Uterus (tissue), 4 donors: Measurements from ENCODE around the gene NME4. TPM values are rescaled to one million over a fixed set of nuclear protein-coding genes. Genes with fewer than 3 reads are reported as not detected.

ENCODE experiments used
- DNase-seq, 2 donors: peaks; one replicate each; pipeline ENCODE4 v3.0.0-alpha.2; 2019 to 2020
- H3K27ac ChIP-seq, 2 donors: fragments of 200-600 bp; sonication (generic); 1 replicate in 1 of 2; 2 replicates in 1 of 2; pipeline ENCODE4 v1.5.1; 2016 to 2018
- H3K27me3 ChIP-seq, 2 donors: fragments of 200-600 bp; sonication (generic); one replicate each; pipeline ENCODE4 v1.5.1; 2018 to 2019; ENCODE audit warnings: control low read depth in 1 of 2
- H3K36me3 ChIP-seq, 2 donors: fragments of 200-600 bp; sonication (generic); one replicate each; pipeline ENCODE4 v1.5.1; 2019; ENCODE audit warnings: control low read depth in 1 of 2
- H3K4me1 ChIP-seq, 2 donors: fragments of 200-600 bp; sonication (generic); one replicate each; pipeline ENCODE4 v1.5.1; 2018 to 2019; ENCODE audit warnings: control low read depth in 1 of 2
- H3K4me3 ChIP-seq, 2 donors: fragments of 200-600 bp; sonication (generic); 1 replicate in 1 of 2; 2 replicates in 1 of 2; pipeline ENCODE4 v1.5.1; 2018 to 2019; ENCODE audit warnings: mild to moderate bottlenecking in 1 of 2
- H3K9me3 ChIP-seq, 2 donors: fragments of 200-600 bp; sonication (generic); one replicate each; pipeline ENCODE4 v1.5.1; 2019; ENCODE audit warnings: control low read depth in 1 of 2
- POLR2A ChIP-seq, 2 donors: fragments of 450-650 bp; IDR thresholded peaks; one replicate each; pipeline ENCODE4 v1.6.1; 2016; ENCODE audit warnings: antibody characterized with exemption in 2 of 2, mild to moderate bottlenecking in 1 of 2, moderate library complexity in 1 of 2
- intact Hi-C: fragments of 100-400 bp; cut with DNase I; formaldehyde crosslinking; loops from one replicate; pipeline ENCODE4 v1.15.1; 2023; ENCODE audit warnings: low total_unique reads
- total RNA-seq, 4 donors: library from RNA; depleted of rRNA in 3 of 4; stranded (reverse); fragments of >200 nt in 3 of 4; gene quantifications; one replicate each; pipeline versions ENCODE4 v1.1.0 to v1.2.4, GENCODE V29; 2014 to 2023
- TF ChIP-seq, protein P1 (sequence below), 4 experiments: fragments of 200-600 bp in 2 of 4; fragments of 450-650 bp in 2 of 4; sonication (generic) in 2 of 4; IDR thresholded peaks; one replicate each; pipeline ENCODE4 v1.5.1; 2016 to 2019; ENCODE audit warnings: antibody characterized with exemption in 4 of 4, mild to moderate bottlenecking in 2 of 4, moderate library complexity in 1 of 4
- donor health status: DM: yes; HTN: yes; CAD: no.

Gene NME4
- total RNA-seq, 4 donors from 2014 or later, result 37.3 to 77.6 (median 62.2) TPM

DNA sequence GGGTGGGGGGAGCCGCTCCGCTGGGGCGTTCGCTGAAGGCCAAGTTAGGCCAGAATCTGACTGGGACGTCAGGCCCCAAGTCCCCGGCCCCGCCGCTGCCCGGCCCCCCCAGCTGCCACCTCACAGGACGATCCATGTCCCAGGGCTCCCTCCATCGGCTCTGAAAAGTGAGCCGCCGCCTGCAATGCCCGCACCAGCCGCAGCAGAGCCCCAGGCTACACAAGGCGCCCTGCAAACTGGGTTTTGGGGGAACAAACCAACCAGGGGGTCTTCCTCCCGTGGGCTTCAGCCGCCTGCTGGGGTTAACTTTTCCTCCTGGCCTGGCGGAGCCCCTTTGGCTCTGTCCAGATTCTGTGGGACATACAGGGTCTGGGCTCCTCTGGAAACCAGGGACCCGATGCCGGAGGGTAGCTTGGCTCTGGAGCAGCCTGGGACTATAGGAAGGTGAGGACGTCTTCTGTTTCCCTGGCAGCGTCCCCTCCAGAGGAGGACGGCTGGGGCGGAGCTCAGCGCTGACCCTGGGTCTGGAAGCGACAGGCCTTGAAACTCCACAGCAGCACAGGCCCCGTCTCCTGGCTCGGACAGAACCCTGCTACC is 835 bp downstream of the NME4 start:
- intact Hi-C loops, result no loop called here
- no peaks in the 10 kb centered on the region for H3K27me3 ChIP-seq
- H3K9me3 ChIP-seq, result no peaks in the 10 kb centered on the region
- no peaks in the 10 kb centered on the region for H3K36me3 ChIP-seq
- H3K27ac ChIP-seq, result peak overlapping the region; percentile 89 to 91
- TF ChIP-seq, protein P1, sequence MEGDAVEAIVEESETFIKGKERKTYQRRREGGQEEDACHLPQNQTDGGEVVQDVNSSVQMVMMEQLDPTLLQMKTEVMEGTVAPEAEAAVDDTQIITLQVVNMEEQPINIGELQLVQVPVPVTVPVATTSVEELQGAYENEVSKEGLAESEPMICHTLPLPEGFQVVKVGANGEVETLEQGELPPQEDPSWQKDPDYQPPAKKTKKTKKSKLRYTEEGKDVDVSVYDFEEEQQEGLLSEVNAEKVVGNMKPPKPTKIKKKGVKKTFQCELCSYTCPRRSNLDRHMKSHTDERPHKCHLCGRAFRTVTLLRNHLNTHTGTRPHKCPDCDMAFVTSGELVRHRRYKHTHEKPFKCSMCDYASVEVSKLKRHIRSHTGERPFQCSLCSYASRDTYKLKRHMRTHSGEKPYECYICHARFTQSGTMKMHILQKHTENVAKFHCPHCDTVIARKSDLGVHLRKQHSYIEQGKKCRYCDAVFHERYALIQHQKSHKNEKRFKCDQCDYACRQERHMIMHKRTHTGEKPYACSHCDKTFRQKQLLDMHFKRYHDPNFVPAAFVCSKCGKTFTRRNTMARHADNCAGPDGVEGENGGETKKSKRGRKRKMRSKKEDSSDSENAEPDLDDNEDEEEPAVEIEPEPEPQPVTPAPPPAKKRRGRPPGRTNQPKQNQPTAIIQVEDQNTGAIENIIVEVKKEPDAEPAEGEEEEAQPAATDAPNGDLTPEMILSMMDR (IDR thresholded peaks at IDR 0.05), result peak; percentile 23 to 58 (median 48)
- TF ChIP-seq POLR2A (IDR thresholded peaks at IDR 0.05), result no peak
- peak overlapping the region; percentile 34 to 74 for H3K4me3 ChIP-seq
- peak; percentile 70 to 73 for DNase-seq
- H3K4me1 ChIP-seq, result peaks cover 2% of the 10 kb centered on the region in 2 donors

DNA sequence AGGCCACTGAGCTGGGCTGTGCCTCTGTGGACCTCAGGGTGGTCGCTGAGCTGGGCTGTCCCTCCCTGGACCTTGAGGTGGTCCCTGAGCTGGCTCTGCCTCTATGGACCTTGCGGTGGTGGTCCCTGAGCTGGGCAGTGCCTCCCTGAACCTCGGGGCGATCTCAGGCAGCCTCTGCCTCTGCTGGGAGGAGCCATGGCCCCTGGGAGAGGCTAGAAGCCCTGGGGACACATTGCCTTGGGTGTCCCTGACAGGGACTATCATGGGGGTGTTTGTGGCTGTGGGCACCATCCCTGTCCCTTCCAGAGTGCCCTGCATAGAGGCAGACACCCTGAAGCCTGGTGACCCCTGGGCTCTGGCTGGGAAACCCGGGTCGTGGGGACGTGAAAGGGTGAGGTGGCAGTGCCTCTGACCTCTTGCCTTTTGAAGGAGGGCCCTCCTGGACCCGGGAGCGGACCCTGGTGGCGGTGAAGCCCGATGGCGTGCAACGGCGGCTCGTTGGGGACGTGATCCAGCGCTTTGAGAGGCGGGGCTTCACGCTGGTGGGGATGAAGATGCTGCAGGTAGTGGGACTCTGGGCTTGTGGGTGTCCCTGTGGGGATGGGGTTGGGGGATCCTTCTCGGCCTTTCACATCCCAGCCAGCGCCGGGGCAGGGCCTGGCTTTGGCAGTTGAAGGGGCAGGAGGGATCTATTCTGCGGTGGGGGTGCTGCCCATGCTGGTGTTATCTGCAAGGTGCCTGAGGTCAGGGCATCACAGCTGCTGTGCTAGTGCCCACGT is 1.8 kb downstream of the NME4 start:
- Histone ChIP-seq H3K27ac (peak overlapping the region in 1 of 2 donors; percentile 91), H3K36me3 (no peaks in the 10 kb centered on the region), H3K9me3 (no peaks in the 10 kb centered on the region), H3K4me3 (no peak overlapping the region), H3K27me3 (no peaks in the 10 kb centered on the region), H3K4me1 (peaks cover 2% of the 10 kb centered on the region in 2 donors)
- intact Hi-C loops, result no loop called here
- DNase-seq, result no peak
- TF ChIP-seq, protein P1 (IDR thresholded peaks at IDR 0.05), result no peak
- TF ChIP-seq POLR2A (IDR thresholded peaks at IDR 0.05), result no peak

DNA sequence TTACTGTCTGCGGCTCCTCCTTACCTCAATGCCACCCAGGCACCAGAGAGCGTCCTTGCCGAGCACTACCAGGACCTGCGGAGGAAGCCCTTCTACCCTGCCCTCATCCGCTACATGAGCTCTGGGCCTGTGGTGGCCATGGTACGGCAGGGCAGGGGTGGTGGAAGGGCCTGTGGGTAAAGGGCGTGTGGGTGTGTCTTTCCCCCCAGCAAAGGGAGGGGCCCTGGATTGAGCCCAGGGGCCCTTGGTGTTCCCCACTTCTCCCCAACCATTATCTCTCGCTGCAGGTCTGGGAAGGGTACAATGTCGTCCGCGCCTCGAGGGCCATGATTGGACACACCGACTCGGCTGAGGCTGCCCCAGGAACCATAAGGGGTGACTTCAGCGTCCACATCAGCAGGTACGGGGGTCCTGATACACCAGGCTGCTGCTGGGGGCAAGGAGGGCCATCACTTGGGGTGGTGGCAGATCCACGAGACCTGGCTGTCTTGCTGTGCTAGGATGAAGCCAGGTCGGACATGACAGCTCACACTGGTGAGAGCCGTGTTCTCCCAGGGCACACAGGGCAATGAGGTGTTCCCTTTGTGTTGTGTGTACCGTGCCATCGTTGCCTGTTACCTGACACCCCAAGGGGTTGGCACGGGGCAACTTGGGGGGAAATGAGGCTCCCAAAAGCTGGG is 2.5 kb downstream of the NME4 start:
- Histone ChIP-seq H3K27ac (no peak overlapping the region), H3K9me3 (no peaks in the 10 kb centered on the region), H3K36me3 (no peaks in the 10 kb centered on the region)

DNA sequence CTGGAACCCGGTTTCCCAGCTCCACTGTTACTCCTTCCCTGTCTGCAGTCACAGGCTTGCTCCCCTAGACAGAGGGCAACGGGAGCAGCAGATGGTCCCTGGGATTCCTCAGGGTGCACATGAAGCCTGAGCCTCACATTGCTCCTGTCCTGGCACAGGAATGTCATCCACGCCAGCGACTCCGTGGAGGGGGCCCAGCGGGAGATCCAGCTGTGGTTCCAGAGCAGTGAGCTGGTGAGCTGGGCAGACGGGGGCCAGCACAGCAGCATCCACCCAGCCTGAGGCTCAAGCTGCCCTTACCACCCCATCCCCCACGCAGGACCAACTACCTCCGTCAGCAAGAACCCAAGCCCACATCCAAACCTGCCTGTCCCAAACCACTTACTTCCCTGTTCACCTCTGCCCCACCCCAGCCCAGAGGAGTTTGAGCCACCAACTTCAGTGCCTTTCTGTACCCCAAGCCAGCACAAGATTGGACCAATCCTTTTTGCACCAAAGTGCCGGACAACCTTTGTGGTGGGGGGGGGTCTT is 3.1 kb downstream of the NME4 start:
- intact Hi-C loops, result no loop called here
- DNase-seq, result peak in 1 of 2 donors; percentile 20
- Histone ChIP-seq H3K36me3 (no peaks in the 10 kb centered on the region), H3K27ac (peak overlapping the region in 1 of 2 donors; percentile 92), H3K4me3 (no peak overlapping the region), H3K4me1 (peaks cover 2% of the 10 kb centered on the region in 2 donors), H3K27me3 (no peaks in the 10 kb centered on the region), H3K9me3 (no peaks in the 10 kb centered on the region)
- TF ChIP-seq POLR2A (IDR thresholded peaks at IDR 0.05), result no peak
- TF ChIP-seq, protein P1 (IDR thresholded peaks at IDR 0.05), result no peak

More for the DNA sequence above, 2.5 kb downstream of the NME4 start:
- H3K4me1 ChIP-seq, result peaks cover 2% of the 10 kb centered on the region in 2 donors
- H3K4me3 ChIP-seq, result no peak overlapping the region
- no peak for TF ChIP-seq POLR2A (IDR thresholded peaks at IDR 0.05)
- TF ChIP-seq, protein P1 (IDR thresholded peaks at IDR 0.05), result no peak
- intact Hi-C loops, result no loop called here
- H3K27me3 ChIP-seq, result no peaks in the 10 kb centered on the region
- DNase-seq, result no peak
